IPS DF 6.9 (cell line): ENCODE measurements around the gene C16orf46.

Experiments used
- DNase-seq: peaks from one replicate; pipeline ENCODE4 v3.0.0-alpha.2; 2013; ENCODE audit warnings: low read depth, low spot score
- H3K27ac ChIP-seq: one replicate; pipeline ENCODE4 v1.5.1; 2013; ENCODE audit warnings: low read length, control low read depth
- H3K27me3 ChIP-seq: 2 replicates; pipeline ENCODE4 v1.6.1; 2013; ENCODE audit warnings: mild to moderate bottlenecking, low read length; ENCODE audit not compliant: control insufficient read depth, insufficient read depth
- H3K36me3 ChIP-seq: 2 replicates; pipeline ENCODE4 v1.6.1; 2013; ENCODE audit warnings: low read length; ENCODE audit not compliant: control insufficient read depth, insufficient read depth
- H3K4me1 ChIP-seq: 2 replicates; pipeline ENCODE4 v1.6.1; 2013; ENCODE audit warnings: low read length; ENCODE audit not compliant: control insufficient read depth, insufficient read depth
- H3K4me3 ChIP-seq: 2 replicates; pipeline ENCODE4 v1.5.1; 2013; ENCODE audit warnings: mild to moderate bottlenecking, low read length
- H3K9me3 ChIP-seq: 2 replicates; pipeline ENCODE4 v1.6.1; 2013; ENCODE audit warnings: low read length, inconsistent platforms; ENCODE audit not compliant: control insufficient read depth, insufficient read depth
- WGBS: extraction: QIAGEN DNeasy Blood & Tissue Kit; methylation state at CpG from one replicate; pipeline ENCODE4 v1.1.7; 2013; ENCODE audit warnings: mixed read lengths, missing lambda C conversion rate; ENCODE audit not compliant: insufficient read length, insufficient coverage; 5-methylcytosine and 5-hydroxymethylcytosine counted together

The C16orf46 gene

GRCh38 chr16:81042821-81043220, 34.2 kb downstream of the C16orf46 start:
- DNase-seq, result no peak
- no CpG with 5 or more reads among the region's 2 CpGs for WGBS
- peaks cover 18% of the 10 kb centered on the region; the same call in 1 of the 2 replicates for H3K36me3 ChIP-seq

GRCh38 chr16:81041696-81042095, 35.3 kb downstream of the C16orf46 start:
- H3K9me3 ChIP-seq, result no peaks in the 10 kb centered on the region
- no peaks in the 10 kb centered on the region for H3K4me1 ChIP-seq
- H3K27ac ChIP-seq, result no peak overlapping the region
- H3K36me3 ChIP-seq, result peaks cover 18% of the 10 kb centered on the region; the same call in 1 of the 2 replicates
- H3K4me3 ChIP-seq, result no peak overlapping the region
- WGBS, result no CpG with 5 or more reads among the region's 4 CpGs
- DNase-seq, result no peak
- no peaks in the 10 kb centered on the region for H3K27me3 ChIP-seq

More at GRCh38 chr16:81042821-81043220, 34.2 kb downstream of the C16orf46 start:
- Histone ChIP-seq H3K4me1 (no peaks in the 10 kb centered on the region), H3K27ac (no peak overlapping the region), H3K9me3 (no peaks in the 10 kb centered on the region), H3K4me3 (no peak overlapping the region), H3K27me3 (no peaks in the 10 kb centered on the region)

GRCh38 chr16:81040842-81041241, 36.2 kb downstream of the C16orf46 start:
- Histone ChIP-seq H3K36me3 (peaks cover 18% of the 10 kb centered on the region; the same call in 1 of the 2 replicates), H3K4me1 (no peaks in the 10 kb centered on the region)
- WGBS, result no CpG with 5 or more reads among the region's 5 CpGs

GRCh38 chr16:81040131-81040530, 36.9 kb downstream of the C16orf46 start:
- H3K9me3 ChIP-seq, result no peaks in the 10 kb centered on the region
- H3K27me3 ChIP-seq, result no peaks in the 10 kb centered on the region
- no CpG with 5 or more reads among the region's 2 CpGs for WGBS
- H3K4me1 ChIP-seq, result peaks cover 1% of the 10 kb centered on the region; the same call in 1 of the 2 replicates
- H3K36me3 ChIP-seq, result peaks cover 16% of the 10 kb centered on the region; the same call in 1 of the 2 replicates
- no peak overlapping the region for H3K27ac ChIP-seq
- DNase-seq, result no peak
- H3K4me3 ChIP-seq, result no peak overlapping the region

More at GRCh38 chr16:81040842-81041241, 36.2 kb downstream of the C16orf46 start:
- Histone ChIP-seq H3K27me3 (no peaks in the 10 kb centered on the region), H3K4me3 (no peak overlapping the region), H3K9me3 (no peaks in the 10 kb centered on the region), H3K27ac (no peak overlapping the region)
- no peak for DNase-seq

- Histone ChIP-seq H3K4me3 (peak overlapping the region; percentile 88; the same call in 1 of the 2 replicates), H3K9me3 (peaks cover 2% of the 10 kb centered on the region; the same call in 1 of the 2 replicates), H3K27me3 (no peaks in the 10 kb centered on the region), H3K4me1 (peaks cover 1% of the 10 kb centered on the region; the same call in 1 of the 2 replicates), H3K36me3 (peaks cover 5% of the 10 kb centered on the region; the same call in 1 of the 2 replicates), H3K27ac (no peak overlapping the region)
- no CpG with 5 or more reads among the region's 10 CpGs for WGBS
- no peak for DNase-seq
Measured at GRCh38 chr16:81036751-81037350, 40.2 kb downstream of the C16orf46 start.

- Histone ChIP-seq H3K4me1 (peaks cover 1% of the 10 kb centered on the region; the same call in 1 of the 2 replicates), H3K27me3 (no peaks in the 10 kb centered on the region), H3K4me3 (peak overlapping the region; percentile 88), H3K9me3 (peaks cover 2% of the 10 kb centered on the region; the same call in 1 of the 2 replicates), H3K27ac (no peak overlapping the region), H3K36me3 (0 out of 2 replicates have a peak, but pooled peaks cover 2% of the 10 kb centered on the region)
- no peak for DNase-seq
- no CpG with 5 or more reads among the region's 80 CpGs for WGBS
Measured at GRCh38 chr16:81035975-81036750, 40.9 kb downstream of the C16orf46 start.

- peak; percentile 70 for DNase-seq
- Histone ChIP-seq H3K36me3 (0 out of 2 replicates have a peak, but pooled peaks cover 2% of the 10 kb centered on the region), H3K27ac (no peak within 1 kb of the TSS), H3K4me3 (peak within 1 kb of the TSS; percentile 88), H3K27me3 (no peaks in the 10 kb centered on the region), H3K4me1 (peaks cover 1% of the 10 kb centered on the region; the same call in 1 of the 2 replicates), H3K9me3 (peaks cover 2% of the 10 kb centered on the region; the same call in 1 of the 2 replicates)
- WGBS, result no CpG with 5 or more reads among the region's 54 CpGs
Measured at GRCh38 chr16:81035398-81035974, 41.6 kb downstream of the C16orf46 start, which contains the start of gene ATMIN. TSS of gene ATMIN (plus strand) at chr16:81035842. CDS start at chr16:81035871, 29 bp downstream.

- no CpG with 5 or more reads among the region's 11 CpGs for WGBS
- DNase-seq, result no peak
- no peaks in the 10 kb centered on the region for H3K4me1 ChIP-seq
- peaks cover 2% of the 10 kb centered on the region; the same call in 1 of the 2 replicates for H3K9me3 ChIP-seq
- H3K27ac ChIP-seq, result no peak overlapping the region
- no peaks in the 10 kb centered on the region for H3K27me3 ChIP-seq
- H3K4me3 ChIP-seq, result no peak overlapping the region
- H3K36me3 ChIP-seq, result peaks cover 9% of the 10 kb centered on the region; the same call in 1 of the 2 replicates
Measured at GRCh38 chr16:81029930-81030604, 47.0 kb downstream of the C16orf46 start.

GRCh38 chr16:81026429-81026828, 50.6 kb downstream of the C16orf46 start:
- 100% methylated on average over 1 of the region's 4 CpGs for WGBS
- H3K4me1 ChIP-seq, result no peaks in the 10 kb centered on the region
- no peaks in the 10 kb centered on the region for H3K9me3 ChIP-seq
- peaks cover 17% of the 10 kb centered on the region; the same call in 1 of the 2 replicates for H3K36me3 ChIP-seq
- H3K27me3 ChIP-seq, result no peaks in the 10 kb centered on the region
- no peak overlapping the region for H3K27ac ChIP-seq
- DNase-seq, result no peak
- no peak overlapping the region for H3K4me3 ChIP-seq
